A549 (cell line): ENCODE data around the gene CFAP69. TPM values are rescaled to one million over a fixed set of nuclear protein-coding genes. Genes with fewer than 3 reads are reported as not detected.

Experiments used
- ATAC-seq, 2 experiments: fragments of 200-7000 bp in 1 of 2; fragments of >200 bp in 1 of 2; cut with Nextera tagmentation in 1 of 2; cut with Tn5 transposase in 1 of 2; 3 replicates each; pipeline versions ENCODE4 v1.8.0 to v1.9.1; 2018 to 2020; ENCODE audit warnings: mild to moderate bottlenecking in 1 of 2, moderate library complexity in 1 of 2
- CTCF ChIA-PET: fragments of 300-600 bp; sonication (Branson Sonifier 250); formaldehyde crosslinking; extraction: SDS; loops from one replicate; lab custom pipeline; 2021; ENCODE audit warnings: antibody characterized with exemption, inconsistent platforms; lab: Yijun Ruan, JAX
- POLR2A ChIA-PET: fragments of 350-600 bp; formaldehyde crosslinking; extraction: SDS; loops from one replicate; lab custom pipeline; 2021; ENCODE audit warnings: antibody characterized with exemption, inconsistent platforms; lab: Yijun Ruan, JAX
- DNase-seq, 2 experiments: peaks; one replicate each; pipeline versions ENCODE4 v3.0.0 to v3.0.0-alpha.2; 2011 to 2016; ENCODE audit warnings: low read depth in 1 of 2, low spot score in 1 of 2
- FAIRE-seq: peaks from 2 replicates; lab custom pipeline; 2011; peaks lifted over from hg19 to GRCh38; lab: Jason Lieb, UNC
- H3K27ac ChIP-seq, 2 experiments: fragments of >200 bp; sonication (Bioruptor Twin); formaldehyde crosslinking; 3 replicates each; pipeline ENCODE4 v1.5.1; 2016 to 2017
- H3K4me1 ChIP-seq: fragments of >200 bp; sonication (Bioruptor Twin); formaldehyde crosslinking; 3 replicates; pipeline ENCODE4 v1.6.1; 2016
- H3K4me2 ChIP-seq: fragments of >200 bp; sonication (Bioruptor Twin); formaldehyde crosslinking; 3 replicates; pipeline ENCODE4 v1.6.1; 2016
- H3K4me3 ChIP-seq: fragments of >200 bp; sonication (Bioruptor Twin); formaldehyde crosslinking; 3 replicates; pipeline ENCODE4 v1.5.1; 2016
- H3K9me3 ChIP-seq: fragments of >200 bp; sonication (Bioruptor Twin); formaldehyde crosslinking; 3 replicates; pipeline ENCODE4 v1.6.1; 2016
- BHLHE40 ChIP-seq: IDR thresholded peaks from 2 replicates; pipeline ENCODE4 v1.6.1; 2012; ENCODE audit warnings: low read depth, low read length, inconsistent platforms
- CBX2 ChIP-seq: fragments of 200-600 bp; sonication (generic); IDR thresholded peaks from 2 replicates; pipeline ENCODE4 v1.6.1; 2016; ENCODE audit warnings: low read depth, mild to moderate bottlenecking, borderline replicate concordance
- CBX8 ChIP-seq: fragments of 200-600 bp; sonication (generic); IDR thresholded peaks from 2 replicates; pipeline ENCODE4 v1.6.1; 2016
- CEBPB ChIP-seq, 2 experiments: fragments of >200 bp in 1 of 2; sonication (Bioruptor Twin) in 1 of 2; formaldehyde crosslinking in 1 of 2; IDR thresholded peaks; 2 replicates each; pipeline ENCODE4 v1.6.1; 2012 to 2016
- CHD2 ChIP-seq: fragments of 150-350 bp; IDR thresholded peaks from 2 replicates; pipeline ENCODE4 v1.6.1; 2014; ENCODE audit warnings: low read length; ENCODE audit not compliant: partially characterized antibody
- CTCF ChIP-seq: fragments of >200 bp; sonication (Bioruptor Twin); formaldehyde crosslinking; IDR thresholded peaks from 3 replicates; pipeline ENCODE4 v1.5.1; 2016
- ELK1 ChIP-seq: fragments of 150-350 bp; IDR thresholded peaks from 2 replicates; pipeline ENCODE4 v1.6.1; 2014; ENCODE audit warnings: low read depth, mild to moderate bottlenecking, low read length
- FOSL2 ChIP-seq, 2 experiments: fragments of 450-650 bp in 1 of 2; fragments of >200 bp in 1 of 2; sonication (Bioruptor Twin) in 1 of 2; formaldehyde crosslinking; IDR thresholded peaks; 2 replicates each; pipeline versions ENCODE4 v1.5.0 to v1.6.1; 2016 to 2020; ENCODE audit warnings: mild to moderate bottlenecking in 1 of 2, moderate library complexity in 1 of 2
- GATA3 ChIP-seq: IDR thresholded peaks from 2 replicates; pipeline ENCODE4 v1.6.1; 2012; ENCODE audit warnings: borderline replicate concordance
- HEYL ChIP-seq: fragments of 250-450 bp; sonication (Bioruptor Pico); IDR thresholded peaks from 2 replicates; pipeline ENCODE4 v1.8.0; 2021; ENCODE audit warnings: mild to moderate bottlenecking, moderate library complexity
- HOXB13 ChIP-seq: fragments of 250-450 bp; sonication (Bioruptor Pico); IDR thresholded peaks from 2 replicates; pipeline ENCODE4 v1.5.0; 2020; ENCODE audit warnings: low read depth, mild to moderate bottlenecking, moderate library complexity
- HOXB5 ChIP-seq: fragments of 250-450 bp; sonication (Bioruptor Pico); IDR thresholded peaks from 2 replicates; pipeline ENCODE4 v1.5.0; 2020; ENCODE audit warnings: mild to moderate bottlenecking, moderate library complexity
- JUN ChIP-seq, 2 experiments: fragments of >200 bp; sonication (Bioruptor Twin); formaldehyde crosslinking; IDR thresholded peaks; 2 replicates in 1 of 2; 3 replicates in 1 of 2; pipeline ENCODE4 v1.6.1; 2016 to 2017
- KDM5A ChIP-seq: fragments of 200-600 bp; sonication (generic); IDR thresholded peaks from 2 replicates; pipeline ENCODE4 v1.6.1; 2016; ENCODE audit warnings: antibody characterized with exemption, mild to moderate bottlenecking
- MAZ ChIP-seq: fragments of 150-350 bp; IDR thresholded peaks from 2 replicates; pipeline ENCODE4 v1.6.1; 2014; ENCODE audit warnings: antibody characterized with exemption, low read depth, low read length, borderline replicate concordance
- NFE2L2 ChIP-seq: fragments of 150-350 bp; conservative IDR thresholded peaks from 2 replicates; pipeline ENCODE4 v1.6.1; 2014; ENCODE audit warnings: low read length
- NPAS2 ChIP-seq: fragments of 250-450 bp; sonication (Bioruptor Pico); IDR thresholded peaks from 2 replicates; pipeline ENCODE4 v1.8.0; 2022; ENCODE audit warnings: mild to moderate bottlenecking, moderate library complexity, borderline replicate concordance
- NR3C1 ChIP-seq: fragments of >200 bp; sonication (Bioruptor Twin); formaldehyde crosslinking; IDR thresholded peaks from 3 replicates; pipeline ENCODE4 v1.6.1; 2017
- POLR2AphosphoS2 ChIP-seq: conservative IDR thresholded peaks from 2 replicates; pipeline ENCODE4 v1.6.1; 2012; ENCODE audit warnings: low read length, improper control_type of control experiment, inconsistent platforms
- REST ChIP-seq: fragments of 200-600 bp; sonication (generic); IDR thresholded peaks from 2 replicates; pipeline ENCODE4 v1.6.1; 2016; ENCODE audit warnings: antibody characterized with exemption, mild to moderate bottlenecking, moderate library complexity
- RFX5 ChIP-seq: fragments of 450-650 bp; IDR thresholded peaks from 2 replicates; pipeline ENCODE4 v1.7.1; 2014; ENCODE audit warnings: antibody characterized with exemption, mild to moderate bottlenecking, moderate library complexity
- TFCP2L1 ChIP-seq: fragments of 250-450 bp; sonication (Bioruptor Pico); IDR thresholded peaks from 2 replicates; pipeline ENCODE4 v1.5.0; 2021; ENCODE audit warnings: mild to moderate bottlenecking
- USF2 ChIP-seq: fragments of 450-650 bp; IDR thresholded peaks from 2 replicates; pipeline ENCODE4 v1.6.1; 2014; ENCODE audit warnings: antibody characterized with exemption
- ZFP36 ChIP-seq: fragments of 450-650 bp; IDR thresholded peaks from 2 replicates; pipeline ENCODE4 v1.6.1; 2014; ENCODE audit warnings: borderline replicate concordance; ENCODE audit not compliant: partially characterized antibody
- WGBS: methylation state at CpG from one replicate; pipeline ENCODE4 v1.1.6; 2017; ENCODE audit errors: missing lambda C conversion rate; 5-methylcytosine and 5-hydroxymethylcytosine counted together
- polyA plus RNA-seq, 4 experiments: library from polyadenylated mRNA; depleted of rRNA in 3 of 4; stranded (reverse); fragments of >200 nt; fragmentation: RNase III in 1 of 4; extraction: RNeasy Plus Mini Kit Qiagen cat#74134 plus additional on column Dnase treatment in 1 of 4; gene quantifications; 2 replicates in 3 of 4; 3 replicates in 1 of 4; pipeline ENCODE4 v1.2.3, GENCODE V29; 2011 to 2017
- TF ChIP-seq, protein P1 (sequence below): fragments of >200 bp; sonication (Bioruptor Twin); formaldehyde crosslinking; IDR thresholded peaks from 3 replicates; pipeline ENCODE4 v1.6.1; 2016

The CFAP69 gene
- polyA plus RNA-seq, 2 of the 4 experiments (the other 2 are of a cell fraction), result 1.9 to 6.1 TPM

GRCh38 chr7:90256778-90257177 is 11.8 kb downstream of the CFAP69 start:
- ATAC-seq (no peak), DNase-seq (no peak), FAIRE-seq (no peak)
- Histone ChIP-seq H3K4me1 (no peaks in the 10 kb centered on the region), H3K4me2 (no peak overlapping the region), H3K4me3 (no peak overlapping the region), H3K9me3 (no peaks in the 10 kb centered on the region), H3K27ac (no peak overlapping the region)
- ChIA-PET CTCF (interaction anchor here (1.3 to 2.1 kb wide), 2 partner anchors 45 to 103 kb away, joined by 3 to 6 read pairs; partner anchors contain the start of gene STEAP1), POLR2A (no interaction called here)
- 88% methylated on average over 1 of the region's 1 CpG for WGBS
- no peak for TF ChIP-seq GATA3
- TF ChIP-seq, protein P1, sequence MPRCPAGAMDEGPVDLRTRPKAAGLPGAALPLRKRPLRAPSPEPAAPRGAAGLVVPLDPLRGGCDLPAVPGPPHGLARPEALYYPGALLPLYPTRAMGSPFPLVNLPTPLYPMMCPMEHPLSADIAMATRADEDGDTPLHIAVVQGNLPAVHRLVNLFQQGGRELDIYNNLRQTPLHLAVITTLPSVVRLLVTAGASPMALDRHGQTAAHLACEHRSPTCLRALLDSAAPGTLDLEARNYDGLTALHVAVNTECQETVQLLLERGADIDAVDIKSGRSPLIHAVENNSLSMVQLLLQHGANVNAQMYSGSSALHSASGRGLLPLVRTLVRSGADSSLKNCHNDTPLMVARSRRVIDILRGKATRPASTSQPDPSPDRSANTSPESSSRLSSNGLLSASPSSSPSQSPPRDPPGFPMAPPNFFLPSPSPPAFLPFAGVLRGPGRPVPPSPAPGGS, result no peak
- no peak for TF ChIP-seq FOSL2 (IDR thresholded peaks at IDR 0.05)
- no peak for TF ChIP-seq FOSL2 (CRISPR knock-in tag; IDR thresholded peaks at IDR 0.05)
- TF ChIP-seq CTCF, result no peak
- no peak for TF ChIP-seq CEBPB (IDR thresholded peaks at IDR 0.05)
- no peak for TF ChIP-seq MAZ
- TF ChIP-seq HEYL (CRISPR knock-in tag), result no peak

- DNase-seq (no peak), ATAC-seq (no peak), FAIRE-seq (no peak)
- Histone ChIP-seq H3K27ac (no peak overlapping the region), H3K4me2 (no peak overlapping the region), H3K4me1 (no peaks in the 10 kb centered on the region), H3K4me3 (no peak overlapping the region), H3K9me3 (no peaks in the 10 kb centered on the region)
- CTCF ChIA-PET, result interaction anchor here (1.6 to 2.3 kb wide), 3 partner anchors 10 to 108 kb away, joined by 3 to 24 read pairs (median 5); partner anchors contain the start of gene STEAP1
- POLR2A ChIA-PET, result no interaction called here
- TF ChIP-seq POLR2AphosphoS2 (no peak), ELK1 (no peak), KDM5A (no peak), CBX2 (no peak), NFE2L2 (no peak), RFX5 (no peak), BHLHE40 (no peak), REST (no peak), HOXB5 (no peak), NPAS2 (CRISPR knock-in tag) (no peak), CHD2 (no peak), FOSL2 (IDR thresholded peaks at IDR 0.05) (no peak), FOSL2 (CRISPR knock-in tag; IDR thresholded peaks at IDR 0.05) (no peak), NR3C1 (no peak), JUN (IDR thresholded peaks at IDR 0.05) (no peak), ZFP36 (no peak), HOXB13 (CRISPR knock-in tag) (no peak), TFCP2L1 (CRISPR knock-in tag) (no peak), USF2 (no peak), CBX8 (no peak)
Observed at GRCh38 chr7:90261441-90261840, 16.5 kb downstream of the CFAP69 start.
